A673 (cell line): ENCODE data around the gene NOL11. TPM values are rescaled to one million over a fixed set of nuclear protein-coding genes. Genes with fewer than 3 reads are reported as not detected.
A peak's percentile ranks its signal among the peaks of the same experiment; 100 is the strongest.

Source experiments
- BruUV-seq: library from RNA; stranded (reverse); fragments of 400-500 nt; replicated peaks from 2 replicates; lab custom pipeline; 2021; lab: Mats Ljungman, UMichigan
- CTCF ChIA-PET: fragments of 300-600 bp; sonication (Branson Sonifier 250); formaldehyde crosslinking; loops from one replicate; lab custom pipeline; 2022; ENCODE audit warnings: antibody characterized with exemption; lab: Charles Lee
- POLR2A ChIA-PET: fragments of 300-600 bp; sonication (Branson Sonifier 250); formaldehyde crosslinking; loops from one replicate; lab custom pipeline; 2022; ENCODE audit warnings: antibody characterized with exemption; ENCODE audit not compliant: low non-redundant PET; lab: Charles Lee
- DNase-seq: peaks from one replicate; pipeline ENCODE4 v3.0.0-alpha.2; 2015; ENCODE audit warnings: low spot score
- H3K27ac ChIP-seq: fragments of 200-600 bp; sonication (generic); 2 replicates; pipeline ENCODE4 v1.5.1; 2016; ENCODE audit warnings: mixed run types, low read depth, mild to moderate bottlenecking, mixed read lengths, antibody characterized with exemption, low read length; ENCODE audit not compliant: poor library complexity, severe bottlenecking
- H3K27me3 ChIP-seq: fragments of 200-600 bp; sonication (generic); replicated peaks from 2 replicates; pipeline ENCODE4 v1.6.1; 2017; ENCODE audit warnings: mixed run types, low read depth, mild to moderate bottlenecking, mixed read lengths, antibody characterized with exemption, low read length; ENCODE audit not compliant: insufficient read depth, poor library complexity
- H3K36me3 ChIP-seq: fragments of 200-600 bp; sonication (generic); 2 replicates; pipeline ENCODE4 v1.6.1; 2016; ENCODE audit warnings: mixed run types, mild to moderate bottlenecking, mixed read lengths, antibody characterized with exemption, low read length; ENCODE audit not compliant: insufficient read depth, poor library complexity, severe bottlenecking
- H3K4me1 ChIP-seq: fragments of 200-600 bp; sonication (generic); 2 replicates; pipeline ENCODE4 v1.6.1; 2017; ENCODE audit warnings: mixed run types, mild to moderate bottlenecking, mixed read lengths, antibody characterized with exemption, low read length; ENCODE audit not compliant: insufficient read depth, poor library complexity, severe bottlenecking
- H3K4me3 ChIP-seq: fragments of 200-600 bp; sonication (generic); 2 replicates; pipeline ENCODE4 v1.5.1; 2016; ENCODE audit warnings: low read depth, mixed run types, mild to moderate bottlenecking, mixed read lengths, low read length; ENCODE audit not compliant: poor library complexity, severe bottlenecking
- H3K9me3 ChIP-seq: fragments of 200-600 bp; sonication (generic); 2 replicates; pipeline ENCODE4 v1.6.1; 2016; ENCODE audit warnings: mixed run types, low read depth, mild to moderate bottlenecking, mixed read lengths, antibody characterized with exemption, low read length; ENCODE audit not compliant: poor library complexity, severe bottlenecking
- EZH2 ChIP-seq: fragments of 200-600 bp; sonication (generic); IDR thresholded peaks from 2 replicates; pipeline ENCODE4 v1.6.1; 2017; ENCODE audit warnings: borderline replicate concordance, low read depth, mild to moderate bottlenecking, mixed read lengths, antibody characterized with exemption, low read length; ENCODE audit not compliant: poor library complexity, severe bottlenecking
- intact Hi-C: fragments of 100-400 bp; cut with micrococcal nuclease; formaldehyde crosslinking; loops from one replicate; pipeline ENCODE4 v1.10.0; 2022; ENCODE audit not compliant: unreplicated experiment
- total RNA-seq: library from RNA; stranded (reverse); gene quantifications from 2 replicates; pipeline ENCODE4 v1.2.3, GENCODE V29; 2021
- TF ChIP-seq, protein P1 (sequence below): fragments of 300-800, 200-600 bp; sonication (generic); conservative IDR thresholded peaks from 2 replicates; pipeline ENCODE4 v1.5.1; 2017; ENCODE audit warnings: low read depth, mild to moderate bottlenecking, antibody characterized with exemption, low read length, moderate library complexity, mixed read lengths

The NOL11 gene
- total RNA-seq, 1 experiment from 2014 or later: 105 TPM

DNA sequence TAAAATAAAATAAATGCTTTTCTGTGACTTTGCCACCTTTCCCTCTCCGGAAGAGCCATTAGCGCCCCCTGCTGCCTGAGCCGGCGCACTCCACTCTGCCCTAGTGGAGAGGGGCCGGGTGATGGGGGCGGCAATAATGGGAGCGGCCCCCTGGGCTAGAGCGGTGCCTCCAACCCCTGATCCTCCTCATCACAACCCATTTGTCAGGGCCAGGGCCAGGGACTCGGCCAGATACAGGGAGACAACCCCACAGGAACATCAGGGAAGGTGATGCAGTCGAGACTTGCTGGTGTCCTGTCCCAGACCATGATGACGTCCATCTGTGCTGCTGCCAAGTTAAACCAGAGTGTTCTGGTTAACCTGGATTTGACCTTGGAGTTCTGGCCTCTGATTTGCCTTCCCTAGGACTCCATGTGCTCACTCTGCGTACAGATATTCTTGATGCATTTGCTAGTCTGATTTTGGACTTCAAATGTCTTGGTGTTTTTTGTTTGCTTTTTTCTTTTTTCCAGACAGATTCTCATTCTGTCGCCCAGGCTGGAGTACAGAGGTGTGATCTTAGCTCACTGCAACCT, 61.4 kb downstream of the NOL11 start:
- BruUV-seq: no TSS peak
- CTCF ChIA-PET: no interaction called here
- Histone ChIP-seq H3K36me3 (no peaks in the 10 kb centered on the region), H3K27ac (no peak overlapping the region), H3K27me3 (no peaks in the 10 kb centered on the region), H3K4me3 (no peak overlapping the region), H3K4me1 (no peaks in the 10 kb centered on the region), H3K9me3 (no peaks in the 10 kb centered on the region)
- TF ChIP-seq EZH2: no peak
- TF ChIP-seq, protein P1, sequence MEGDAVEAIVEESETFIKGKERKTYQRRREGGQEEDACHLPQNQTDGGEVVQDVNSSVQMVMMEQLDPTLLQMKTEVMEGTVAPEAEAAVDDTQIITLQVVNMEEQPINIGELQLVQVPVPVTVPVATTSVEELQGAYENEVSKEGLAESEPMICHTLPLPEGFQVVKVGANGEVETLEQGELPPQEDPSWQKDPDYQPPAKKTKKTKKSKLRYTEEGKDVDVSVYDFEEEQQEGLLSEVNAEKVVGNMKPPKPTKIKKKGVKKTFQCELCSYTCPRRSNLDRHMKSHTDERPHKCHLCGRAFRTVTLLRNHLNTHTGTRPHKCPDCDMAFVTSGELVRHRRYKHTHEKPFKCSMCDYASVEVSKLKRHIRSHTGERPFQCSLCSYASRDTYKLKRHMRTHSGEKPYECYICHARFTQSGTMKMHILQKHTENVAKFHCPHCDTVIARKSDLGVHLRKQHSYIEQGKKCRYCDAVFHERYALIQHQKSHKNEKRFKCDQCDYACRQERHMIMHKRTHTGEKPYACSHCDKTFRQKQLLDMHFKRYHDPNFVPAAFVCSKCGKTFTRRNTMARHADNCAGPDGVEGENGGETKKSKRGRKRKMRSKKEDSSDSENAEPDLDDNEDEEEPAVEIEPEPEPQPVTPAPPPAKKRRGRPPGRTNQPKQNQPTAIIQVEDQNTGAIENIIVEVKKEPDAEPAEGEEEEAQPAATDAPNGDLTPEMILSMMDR: peak; percentile 76
- POLR2A ChIA-PET: no interaction called here
- intact Hi-C loops: no loop called here
- DNase-seq: peak; percentile 60

- H3K4me1 ChIP-seq: no peaks in the 10 kb centered on the region
- intact Hi-C loops: no loop called here
- H3K36me3 ChIP-seq: no peaks in the 10 kb centered on the region
- no peaks in the 10 kb centered on the region for H3K27me3 ChIP-seq
- H3K9me3 ChIP-seq: no peaks in the 10 kb centered on the region
- ChIA-PET CTCF (no interaction called here), POLR2A (interaction anchor here (0.7 kb wide), 1 partner anchor 16 kb away, joined by 5 read pairs; no protein-coding TSS in a partner anchor)
- no peak overlapping the region for H3K27ac ChIP-seq
- H3K4me3 ChIP-seq: no peak overlapping the region
- TF ChIP-seq, protein P1: no peak
- no peak for TF ChIP-seq EZH2
- BruUV-seq: no TSS peak
- DNase-seq: no peak
Measured at GRCh38 chr17:67784364-67785121, 66.8 kb downstream of the NOL11 start.

- POLR2A ChIA-PET: no interaction called here
- H3K9me3 ChIP-seq: no peaks in the 10 kb centered on the region
- no peak overlapping the region for H3K4me3 ChIP-seq
- CTCF ChIA-PET: no interaction called here
- DNase-seq: no peak
- no peak overlapping the region for H3K27ac ChIP-seq
- H3K36me3 ChIP-seq: no peaks in the 10 kb centered on the region
- no TSS peak for BruUV-seq
- intact Hi-C loops: no loop called here
- TF ChIP-seq, protein P1: no peak
- no peak for TF ChIP-seq EZH2
- H3K27me3 ChIP-seq: no peaks in the 10 kb centered on the region
- H3K4me1 ChIP-seq: no peaks in the 10 kb centered on the region
Measured at GRCh38 chr17:67785122-67785477, 67.4 kb downstream of the NOL11 start.
